K562 (cell line): ENCODE results near the gene SHANK1. TPM values are rescaled to one million over a fixed set of nuclear protein-coding genes. Genes with fewer than 3 reads are reported as not detected.

Source experiments
- ATAC-seq: fragments of 200-7000 bp; cut with Tn5 transposase; 3 replicates; pipeline ENCODE4 v1.9.1; 2020; ENCODE audit warnings: moderate library complexity
- BruUV-seq: library from RNA; stranded (reverse); fragments of 400-500 nt; replicated peaks from 2 replicates; lab custom pipeline; 2021; lab: Mats Ljungman, UMichigan
- CTCF ChIA-PET: fragments of 300-600 bp; formaldehyde crosslinking; extraction: SDS; loops from one replicate; lab custom pipeline; 2021; ENCODE audit warnings: low intra/inter-chr PET ratio; lab: Yijun Ruan, JAX
- POLR2A ChIA-PET: fragments of 300-600, 350-650 bp; sonication (Branson Sonifier 250); formaldehyde crosslinking; extraction: SDS; loops from one replicate; lab custom pipeline; 2021; ENCODE audit warnings: antibody characterized with exemption, inconsistent platforms; lab: Yijun Ruan, JAX
- DNase-seq, 4 experiments: peaks; one replicate each; pipeline versions ENCODE4 v3.0.0 to v3.0.0-alpha.2; 2011 to 2018; ENCODE audit warnings: low spot score in 3 of 4, mixed read lengths in 3 of 4; ENCODE audit errors: extremely low read depth in 1 of 4
- FAIRE-seq: peaks from 2 replicates; lab custom pipeline; 2011; peaks lifted over from hg19 to GRCh38; lab: Jason Lieb, UNC
- H2AFZ ChIP-seq: 2 replicates; pipeline ENCODE4 v1.6.0; 2011; ENCODE audit warnings: low read depth, low read length, control low read depth, inconsistent platforms
- H3K27ac ChIP-seq: fragments of 200-600 bp; 3 replicates; pipeline ENCODE4 v1.8.0; 2011; ENCODE audit warnings: low read depth, mild to moderate bottlenecking, control low read depth, inconsistent platforms, low read length, moderate library complexity, mixed read lengths; ENCODE audit errors: extremely low read depth
- H3K27me3 ChIP-seq, 2 experiments: fragments of 300-600 bp in 1 of 2; 2 replicates in 1 of 2; 3 replicates in 1 of 2; pipeline versions ENCODE4 v1.6.0 to v1.8.0; 2011; ENCODE audit warnings: inconsistent platforms in 2 of 2, low read length in 2 of 2, mild to moderate bottlenecking in 1 of 2, mixed read lengths in 1 of 2, moderate library complexity in 1 of 2; ENCODE audit not compliant: control insufficient read depth in 2 of 2, insufficient read depth in 2 of 2
- H3K36me3 ChIP-seq: fragments of 300-600 bp; 3 replicates; pipeline ENCODE4 v1.8.0; 2011; ENCODE audit warnings: mild to moderate bottlenecking, low read length, inconsistent platforms; ENCODE audit not compliant: control insufficient read depth, insufficient read depth
- H3K4me1 ChIP-seq, 2 experiments: fragments of 200-600 bp in 1 of 2; replicated peaks in 1 of 2; 2 replicates in 1 of 2; 3 replicates in 1 of 2; pipeline versions ENCODE4 v1.5.1 to v1.8.0; 2011; ENCODE audit warnings: inconsistent platforms in 2 of 2, low read length in 2 of 2, mild to moderate bottlenecking in 1 of 2, mixed read lengths in 1 of 2, moderate library complexity in 1 of 2; ENCODE audit not compliant: control insufficient read depth in 2 of 2, insufficient read depth in 2 of 2
- H3K4me2 ChIP-seq: 2 replicates; pipeline ENCODE4 v1.6.1; 2011; ENCODE audit warnings: low read length, control low read depth, inconsistent platforms, mixed read lengths; ENCODE audit not compliant: insufficient read depth
- H3K4me3 ChIP-seq: fragments of 200-600 bp; sonication (generic), shearing (Covaris generic); 2 replicates; pipeline ENCODE4 v1.5.1; 2016; ENCODE audit warnings: control low read depth, inconsistent platforms
- H3K79me2 ChIP-seq: fragments of 200-600 bp; 3 replicates; pipeline ENCODE4 v1.8.0; 2011; ENCODE audit warnings: low read length, inconsistent platforms; ENCODE audit not compliant: control insufficient read depth, insufficient read depth
- H3K9ac ChIP-seq, 2 experiments: 2 replicates each; pipeline versions ENCODE4 v1.6.0 to v1.6.1; 2011; ENCODE audit warnings: low read depth in 2 of 2, low read length in 2 of 2, control low read depth in 1 of 2, inconsistent platforms in 1 of 2, mild to moderate bottlenecking in 1 of 2, mixed read lengths in 1 of 2; ENCODE audit not compliant: insufficient read depth in 1 of 2
- H3K9me1 ChIP-seq: one replicate; pipeline ENCODE4 v1.6.0; 2011; ENCODE audit warnings: inconsistent platforms, mild to moderate bottlenecking, low read length, moderate library complexity; ENCODE audit not compliant: control insufficient read depth, insufficient read depth
- H3K9me3 ChIP-seq: replicated peaks from 2 replicates; pipeline ENCODE4 v1.5.1; 2011; ENCODE audit warnings: low read depth, low read length, inconsistent platforms; ENCODE audit not compliant: control insufficient read depth, insufficient read depth
- H4K20me1 ChIP-seq: replicated peaks from 2 replicates; pipeline ENCODE4 v1.6.1; 2011; ENCODE audit warnings: low read length, inconsistent platforms, mixed read lengths; ENCODE audit not compliant: control insufficient read depth, insufficient read depth
- CBX2 ChIP-seq: fragments of 200-600 bp; sonication (generic); IDR thresholded peaks from one replicate; pipeline ENCODE4 v1.6.1; 2012; ENCODE audit warnings: mild to moderate bottlenecking, low read length, inconsistent platforms; ENCODE audit not compliant: insufficient read depth, poor library complexity, severe bottlenecking
- FUS ChIP-seq: fragments of 200-400 bp; formaldehyde crosslinking; optimal IDR thresholded peaks from 2 replicates; pipeline ENCODE3; 2017; ENCODE audit warnings: low read depth, low read length
- NFIC ChIP-seq: fragments of 450-650 bp; IDR thresholded peaks from 2 replicates; pipeline ENCODE4 v1.6.1; 2017; ENCODE audit warnings: mild to moderate bottlenecking, inconsistent platforms
- PHF8 ChIP-seq: fragments of 200-600 bp; sonication (generic); IDR thresholded peaks from 2 replicates; pipeline ENCODE4 v1.6.1; 2012; ENCODE audit warnings: mixed run types, mild to moderate bottlenecking, inconsistent platforms, low read length, moderate library complexity, borderline replicate concordance
- POLR2B ChIP-seq: fragments of 450-650 bp; IDR thresholded peaks from 2 replicates; pipeline ENCODE4 v1.6.1; 2018; ENCODE audit warnings: low read depth; ENCODE audit not compliant: partially characterized antibody
- RFX7 ChIP-seq: fragments of 250-450 bp; sonication (Bioruptor Pico); IDR thresholded peaks from 2 replicates; pipeline ENCODE4 v1.5.1; 2021; ENCODE audit warnings: mild to moderate bottlenecking
- ZNF174 ChIP-seq: fragments of 250-450 bp; sonication (Bioruptor Pico); IDR thresholded peaks from 2 replicates; pipeline ENCODE4 v1.4.0; 2020; ENCODE audit warnings: mild to moderate bottlenecking
- ZNF23 ChIP-seq: fragments of 250-450 bp; sonication (Bioruptor Pico); IDR thresholded peaks from 2 replicates; pipeline ENCODE4 v1.4.0; 2020; ENCODE audit warnings: mild to moderate bottlenecking
- ZNF57 ChIP-seq: fragments of 450-650 bp; formaldehyde crosslinking; IDR thresholded peaks from 2 replicates; pipeline ENCODE4 v1.4.0; 2020; ENCODE audit warnings: mild to moderate bottlenecking, moderate library complexity
- ZNF695 ChIP-seq: fragments of 450-650 bp; formaldehyde crosslinking; IDR thresholded peaks from 2 replicates; pipeline ENCODE4 v1.4.0; 2020; ENCODE audit warnings: mild to moderate bottlenecking, moderate library complexity
- ZNF696 ChIP-seq: fragments of 250-450 bp; sonication (Bioruptor Pico); conservative IDR thresholded peaks from 2 replicates; pipeline ENCODE4 v1.4.0; 2020; ENCODE audit warnings: mild to moderate bottlenecking, moderate library complexity
- ZNF76 ChIP-seq: fragments of 250-450 bp; sonication (Bioruptor Pico); IDR thresholded peaks from 2 replicates; pipeline ENCODE4 v1.4.0; 2020; ENCODE audit warnings: mild to moderate bottlenecking, moderate library complexity, borderline replicate concordance
- ZNF780A ChIP-seq: fragments of 250-450 bp; sonication (Bioruptor Pico); IDR thresholded peaks from 2 replicates; pipeline ENCODE4 v1.5.0; 2021; ENCODE audit warnings: mild to moderate bottlenecking
- WGBS: fragments of 100-300 bp; shearing (Covaris generic); methylation state at CpG from one replicate; pipeline ENCODE4 v1.1.6; 2016; ENCODE audit warnings: low coverage, mixed read lengths; ENCODE audit not compliant: insufficient coverage; ENCODE audit errors: missing lambda C conversion rate; 5-methylcytosine and 5-hydroxymethylcytosine counted together
- in situ Hi-C: fragments of 300-500 bp; cut with MboI; formaldehyde crosslinking; loops from 4 replicates; pipeline ENCODE4 v1.15.0; 2018; ENCODE audit warnings: inconsistent platforms, mixed read lengths
- intact Hi-C: fragments of 100-400 bp; cut with micrococcal nuclease; formaldehyde crosslinking; loops from 2 replicates; pipeline ENCODE4 v1.14.2; 2022
- polyA plus RNA-seq, 8 experiments: library from polyadenylated mRNA; depleted of rRNA in 4 of 8; stranded (reverse) in 5 of 8; unstranded in 3 of 8; fragments of >200 nt; fragmentation: Nextera tagmentation in 2 of 8; fragmentation: Illumina TruSeq in 1 of 8; extraction: Ambion mirVana in 2 of 8; extraction: Trizol in 1 of 8; gene quantifications; 2 replicates each; pipeline versions ENCODE4 v1.2.1 to v1.2.3, GENCODE V29; 2011 to 2014; ENCODE audit warnings: inconsistent platforms in 1 of 8, missing spikeins in 1 of 8
- total RNA-seq, 7 experiments: library from RNA; depleted of rRNA in 6 of 7; stranded (reverse); fragments of >200 nt in 6 of 7; fragmentation: Illumina TruSeq in 2 of 7; extraction: Trizol in 2 of 7; gene quantifications; 2 replicates each; pipeline versions ENCODE4 v1.2.1 to v1.2.3, GENCODE V29; 2011 to 2021; ENCODE audit warnings: low replicate concordance in 1 of 7
- TF ChIP-seq, protein P1 (sequence below), 2 experiments: IDR thresholded peaks; 2 replicates each; pipeline ENCODE4 v1.6.1; 2012; ENCODE audit warnings: improper control_type of control experiment in 2 of 2, low read depth in 2 of 2, low read length in 2 of 2, borderline replicate concordance in 1 of 2

The SHANK1 gene
- total and polyA plus RNA-seq, 9 of the 15 experiments (the other 6 are each of a cell fraction or from before 2014, with no cell fraction given) = 0.33 to 1.3 (median 0.55) TPM; not detected in 2

DNA sequence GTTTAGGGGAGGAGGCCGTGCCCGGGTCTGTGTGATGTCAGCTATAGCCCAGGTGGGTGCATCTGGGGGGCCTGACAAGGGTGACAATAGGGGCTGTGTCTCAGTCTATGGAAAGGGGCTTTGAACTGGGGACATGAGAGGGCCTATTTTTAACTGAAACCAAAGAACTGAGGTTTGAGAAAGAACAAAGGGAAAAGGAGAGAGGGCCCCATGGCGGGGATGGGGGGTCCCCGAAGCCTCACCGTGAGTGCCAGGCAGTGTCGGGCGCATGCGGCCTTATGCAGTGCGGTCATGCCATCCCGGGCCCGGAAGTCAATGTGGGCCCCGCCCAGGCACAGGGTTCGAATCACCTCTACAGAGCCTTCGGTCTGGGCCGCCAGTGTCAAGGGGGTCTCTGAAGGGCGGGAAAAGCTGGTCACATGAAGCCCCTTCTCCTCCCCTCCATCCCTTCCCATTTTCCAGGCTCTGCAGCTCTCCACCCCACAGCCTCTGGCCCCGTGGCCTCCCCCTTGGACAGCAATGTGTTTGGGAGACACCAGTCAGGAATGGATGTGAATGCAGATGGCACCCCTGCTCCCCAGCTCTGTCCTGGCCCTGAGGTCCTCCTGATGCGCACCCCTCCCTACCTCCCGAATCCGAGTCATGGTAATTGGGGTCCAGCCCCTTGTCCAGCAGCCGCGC lies 5.9 kb downstream of the SHANK1 start:
- POLR2A ChIA-PET = interaction anchor here (0.6 to 1.2 kb wide), 4 partner anchors 8 to 91 kb away, joined by 3 to 6 read pairs (median 4); no protein-coding TSS in a partner anchor
- Histone ChIP-seq H3K27me3 (peaks cover 9 to 49% of the 10 kb centered on the region in 2 experiments; a peak in 4 of 5 replicates), H4K20me1 (no peaks in the 10 kb centered on the region), H3K4me2 (no peak overlapping the region), H3K79me2 (no peaks in the 10 kb centered on the region), H3K9ac (no peak overlapping the region), H3K9me3 (no peaks in the 10 kb centered on the region), H3K27ac (no peak overlapping the region)
- ATAC-seq = no peak
- intact Hi-C loops = no loop called here
- TF ChIP-seq ZNF174 (no peak), ZNF780A (CRISPR knock-in tag) (no peak), ZNF76 (CRISPR knock-in tag) (no peak), FUS (no peak), PHF8 (no peak), POLR2B (no peak), NFIC (no peak), CBX2 (no peak), ZNF57 (CRISPR knock-in tag) (no peak), ZNF23 (CRISPR knock-in tag) (no peak), ZNF695 (CRISPR knock-in tag) (no peak), ZNF696 (CRISPR knock-in tag) (no peak), RFX7 (no peak)
- TF ChIP-seq, protein P1, sequence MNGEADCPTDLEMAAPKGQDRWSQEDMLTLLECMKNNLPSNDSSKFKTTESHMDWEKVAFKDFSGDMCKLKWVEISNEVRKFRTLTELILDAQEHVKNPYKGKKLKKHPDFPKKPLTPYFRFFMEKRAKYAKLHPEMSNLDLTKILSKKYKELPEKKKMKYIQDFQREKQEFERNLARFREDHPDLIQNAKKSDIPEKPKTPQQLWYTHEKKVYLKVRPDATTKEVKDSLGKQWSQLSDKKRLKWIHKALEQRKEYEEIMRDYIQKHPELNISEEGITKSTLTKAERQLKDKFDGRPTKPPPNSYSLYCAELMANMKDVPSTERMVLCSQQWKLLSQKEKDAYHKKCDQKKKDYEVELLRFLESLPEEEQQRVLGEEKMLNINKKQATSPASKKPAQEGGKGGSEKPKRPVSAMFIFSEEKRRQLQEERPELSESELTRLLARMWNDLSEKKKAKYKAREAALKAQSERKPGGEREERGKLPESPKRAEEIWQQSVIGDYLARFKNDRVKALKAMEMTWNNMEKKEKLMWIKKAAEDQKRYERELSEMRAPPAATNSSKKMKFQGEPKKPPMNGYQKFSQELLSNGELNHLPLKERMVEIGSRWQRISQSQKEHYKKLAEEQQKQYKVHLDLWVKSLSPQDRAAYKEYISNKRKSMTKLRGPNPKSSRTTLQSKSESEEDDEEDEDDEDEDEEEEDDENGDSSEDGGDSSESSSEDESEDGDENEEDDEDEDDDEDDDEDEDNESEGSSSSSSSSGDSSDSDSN (IDR thresholded peaks at IDR 0.05; ENCODE audit: borderline replicate concordance in 1 of 2, low read depth in 2 of 2, low read length in 2 of 2) = no peak
- TF ChIP-seq, all 486 proteins: peak for 0
- in situ Hi-C loops = no loop called here
- 21% methylated on average over 14 of the region's 22 CpGs for WGBS
- Histone ChIP-seq H3K4me3 (no peak overlapping the region), H3K4me1 (peaks cover 0 to 28% of the 10 kb centered on the region in 2 experiments; a peak in 3 of 5 replicates), H3K9me1 (no peaks in the 10 kb centered on the region), H2AFZ (no peak overlapping the region), H3K36me3 (no peaks in the 10 kb centered on the region)
- CTCF ChIA-PET = no interaction called here
- no peak for DNase-seq
- no TSS peak for BruUV-seq
- no peak for FAIRE-seq
